Esophagus squamous epithelium (tissue), 4 donors: ENCODE measurements around the gene SLC38A6.

ENCODE experiments used
- POLR2A ChIP-seq, 4 donors: fragments of 450-650 bp; IDR thresholded peaks; one replicate each; pipeline ENCODE4 v1.6.1; 2017; ENCODE audit warnings: antibody characterized with exemption in 4 of 4, mild to moderate bottlenecking in 4 of 4, moderate library complexity in 3 of 4
- TF ChIP-seq, protein P1 (sequence below), 6 experiments: fragments of 450-650 bp in 4 of 6; fragments of 200-600 bp in 2 of 6; sonication (generic) in 2 of 6; IDR thresholded peaks; one replicate each; pipeline ENCODE4 v1.5.1; 2016 to 2019; ENCODE audit warnings: antibody characterized with exemption in 6 of 6, mild to moderate bottlenecking in 4 of 6, moderate library complexity in 4 of 6

DNA sequence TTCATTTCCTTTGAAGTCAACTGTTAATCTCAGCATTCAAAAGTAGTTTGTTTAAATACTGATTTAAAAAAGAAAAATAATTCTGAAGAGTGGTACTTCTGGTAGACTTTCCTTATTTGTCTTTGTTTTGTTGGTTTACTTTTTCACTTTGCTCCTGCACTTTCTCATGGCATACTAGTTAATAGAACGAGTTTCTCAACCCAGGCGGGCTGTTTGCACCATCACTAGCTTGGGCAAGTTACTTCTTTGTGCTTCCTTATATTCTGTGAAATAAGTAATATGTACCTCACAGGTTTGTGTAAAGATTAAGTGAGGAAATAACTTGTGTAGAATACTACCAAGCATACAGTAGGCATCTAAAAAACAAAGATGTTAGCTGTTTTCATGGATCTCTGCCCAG, 45.5 kb downstream of the SLC38A6 start:
- TF ChIP-seq, protein P1, sequence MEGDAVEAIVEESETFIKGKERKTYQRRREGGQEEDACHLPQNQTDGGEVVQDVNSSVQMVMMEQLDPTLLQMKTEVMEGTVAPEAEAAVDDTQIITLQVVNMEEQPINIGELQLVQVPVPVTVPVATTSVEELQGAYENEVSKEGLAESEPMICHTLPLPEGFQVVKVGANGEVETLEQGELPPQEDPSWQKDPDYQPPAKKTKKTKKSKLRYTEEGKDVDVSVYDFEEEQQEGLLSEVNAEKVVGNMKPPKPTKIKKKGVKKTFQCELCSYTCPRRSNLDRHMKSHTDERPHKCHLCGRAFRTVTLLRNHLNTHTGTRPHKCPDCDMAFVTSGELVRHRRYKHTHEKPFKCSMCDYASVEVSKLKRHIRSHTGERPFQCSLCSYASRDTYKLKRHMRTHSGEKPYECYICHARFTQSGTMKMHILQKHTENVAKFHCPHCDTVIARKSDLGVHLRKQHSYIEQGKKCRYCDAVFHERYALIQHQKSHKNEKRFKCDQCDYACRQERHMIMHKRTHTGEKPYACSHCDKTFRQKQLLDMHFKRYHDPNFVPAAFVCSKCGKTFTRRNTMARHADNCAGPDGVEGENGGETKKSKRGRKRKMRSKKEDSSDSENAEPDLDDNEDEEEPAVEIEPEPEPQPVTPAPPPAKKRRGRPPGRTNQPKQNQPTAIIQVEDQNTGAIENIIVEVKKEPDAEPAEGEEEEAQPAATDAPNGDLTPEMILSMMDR (IDR thresholded peaks at IDR 0.05) = no peak
- no peak for TF ChIP-seq POLR2A (IDR thresholded peaks at IDR 0.05)
